ENCODE results near the gene ZBTB44.
A peak's percentile ranks its signal among the peaks of the same experiment; 100 is the strongest.
"Not testable (repeated sequence)": the region's sequence is repeated elsewhere in the genome, so short reads cannot be mapped to it uniquely, and the experiment has no call there.

The ZBTB44 gene, protein sequence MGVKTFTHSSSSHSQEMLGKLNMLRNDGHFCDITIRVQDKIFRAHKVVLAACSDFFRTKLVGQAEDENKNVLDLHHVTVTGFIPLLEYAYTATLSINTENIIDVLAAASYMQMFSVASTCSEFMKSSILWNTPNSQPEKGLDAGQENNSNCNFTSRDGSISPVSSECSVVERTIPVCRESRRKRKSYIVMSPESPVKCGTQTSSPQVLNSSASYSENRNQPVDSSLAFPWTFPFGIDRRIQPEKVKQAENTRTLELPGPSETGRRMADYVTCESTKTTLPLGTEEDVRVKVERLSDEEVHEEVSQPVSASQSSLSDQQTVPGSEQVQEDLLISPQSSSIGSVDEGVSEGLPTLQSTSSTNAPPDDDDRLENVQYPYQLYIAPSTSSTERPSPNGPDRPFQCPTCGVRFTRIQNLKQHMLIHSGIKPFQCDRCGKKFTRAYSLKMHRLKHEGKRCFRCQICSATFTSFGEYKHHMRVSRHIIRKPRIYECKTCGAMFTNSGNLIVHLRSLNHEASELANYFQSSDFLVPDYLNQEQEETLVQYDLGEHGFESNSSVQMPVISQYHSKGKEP

DNA sequence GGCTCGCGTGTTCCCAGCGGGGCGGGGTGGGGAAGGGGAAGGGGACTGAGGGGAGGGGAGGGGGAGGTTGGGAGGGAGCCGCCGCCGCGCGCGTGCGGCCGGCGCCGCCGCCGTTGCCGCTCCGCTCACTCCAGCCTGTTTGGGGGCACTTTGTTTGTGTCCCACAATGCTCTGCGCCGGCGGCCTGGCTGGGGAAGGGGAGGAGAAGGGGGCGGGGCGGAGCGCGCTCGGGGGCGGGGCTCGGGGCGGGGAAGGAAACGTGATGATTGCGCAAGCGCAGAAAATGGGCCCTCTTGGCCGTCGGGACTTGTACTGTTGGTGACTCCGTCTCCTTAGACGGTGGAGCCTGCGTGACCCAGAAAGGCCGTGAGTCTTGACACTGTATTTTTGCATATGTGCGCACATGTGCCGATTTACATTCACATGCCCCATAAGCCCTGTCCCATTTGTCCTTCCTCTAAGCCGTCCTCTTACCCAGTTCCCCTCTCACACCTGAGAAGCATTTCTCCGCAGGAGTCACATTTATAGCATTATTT, at the start of gene ZBTB44:
Gene ZBTB44, minus strand, starts transcription at position 168 of the 536 bp plus-strand sequence. CDS start 53,044 bp downstream, outside the sequence.
- DNase-seq (ENCODE audit: low read depth in 2 of 2), result peak; percentile 81 to 84

DNA sequence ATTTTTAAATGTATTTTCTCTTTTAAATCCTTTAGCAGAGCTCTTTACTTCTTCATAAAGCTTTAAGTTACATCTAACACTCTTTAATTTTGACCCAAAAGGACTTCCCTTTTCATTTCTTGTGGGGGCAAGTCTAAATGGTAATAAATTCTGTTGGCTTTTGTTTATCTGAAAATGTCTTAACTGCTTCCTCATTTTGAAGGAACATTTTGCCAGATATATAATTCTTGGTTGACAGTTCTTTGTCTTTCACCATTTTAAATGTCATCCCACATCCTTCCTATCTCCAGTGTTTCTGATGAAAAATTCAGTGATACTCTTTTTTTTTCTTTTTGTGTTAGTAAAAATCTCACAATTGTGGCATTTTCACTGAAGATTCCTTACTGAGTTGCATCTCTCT, 44.7 kb upstream of the ZBTB44 start:
- DNase-seq (ENCODE audit: low read depth in 2 of 2), result no peak

DNA sequence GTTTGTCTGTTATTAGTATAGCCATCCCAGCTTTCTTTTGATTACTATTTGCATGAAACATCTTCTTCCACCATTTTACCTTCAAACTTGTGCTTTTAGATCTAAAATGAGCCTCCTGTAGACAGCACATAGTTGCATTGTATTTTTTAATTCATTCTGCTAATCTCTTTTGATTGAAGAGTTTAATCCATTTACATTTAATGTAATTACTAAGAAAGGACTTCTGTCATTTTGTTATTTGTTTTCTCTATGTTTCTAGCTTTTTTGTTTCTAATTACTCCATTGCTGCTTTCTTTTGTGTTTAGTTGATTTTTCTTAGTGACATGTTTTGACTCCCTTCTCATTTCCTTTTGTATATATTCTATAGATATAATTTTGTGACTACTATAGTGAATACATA, 43.7 kb upstream of the ZBTB44 start:
- DNase-seq (ENCODE audit: low read depth in 2 of 2), result no peak

DNA sequence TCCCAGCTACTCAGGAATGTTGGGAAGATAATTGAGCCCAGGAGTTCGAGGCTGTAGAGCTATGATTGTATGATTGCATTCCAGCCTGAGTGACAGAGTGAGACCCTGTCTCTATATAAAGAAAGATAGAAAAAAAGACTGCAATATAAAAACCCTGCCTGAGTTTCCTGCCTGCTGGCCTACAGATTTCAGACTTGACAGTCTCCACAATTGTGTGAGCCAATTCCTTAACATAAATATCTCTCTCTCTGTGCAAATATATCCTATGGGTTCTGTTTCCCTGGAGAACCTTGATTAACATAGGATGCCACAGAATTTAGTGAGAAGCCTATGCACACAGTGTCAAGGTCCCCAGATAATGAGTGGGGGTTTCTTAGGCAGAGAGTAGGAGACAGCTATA, 32.5 kb upstream of the ZBTB44 start:
- no peak for DNase-seq (ENCODE audit: low read depth in 2 of 2)

DNA sequence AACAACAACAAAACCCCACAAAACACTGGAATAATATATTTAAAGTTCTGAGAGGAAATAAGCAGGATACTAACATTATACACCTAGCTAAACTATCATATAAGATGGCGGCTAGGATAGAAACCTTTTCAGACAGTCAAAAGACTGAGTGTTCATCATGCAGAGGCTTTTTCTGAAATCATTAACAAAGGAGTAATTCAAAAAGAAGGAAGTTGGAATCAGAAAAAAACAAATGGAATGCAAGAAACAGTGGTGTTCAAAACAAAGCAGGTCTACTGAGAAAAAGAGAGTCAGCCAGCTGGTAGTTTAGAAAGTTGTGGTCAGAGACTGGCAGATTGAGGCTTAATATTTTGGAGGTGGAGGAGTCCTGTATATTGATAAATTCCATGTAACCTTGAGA, 30.1 kb upstream of the ZBTB44 start:
- DNase-seq (ENCODE audit: low read depth in 2 of 2), result no peak

DNA sequence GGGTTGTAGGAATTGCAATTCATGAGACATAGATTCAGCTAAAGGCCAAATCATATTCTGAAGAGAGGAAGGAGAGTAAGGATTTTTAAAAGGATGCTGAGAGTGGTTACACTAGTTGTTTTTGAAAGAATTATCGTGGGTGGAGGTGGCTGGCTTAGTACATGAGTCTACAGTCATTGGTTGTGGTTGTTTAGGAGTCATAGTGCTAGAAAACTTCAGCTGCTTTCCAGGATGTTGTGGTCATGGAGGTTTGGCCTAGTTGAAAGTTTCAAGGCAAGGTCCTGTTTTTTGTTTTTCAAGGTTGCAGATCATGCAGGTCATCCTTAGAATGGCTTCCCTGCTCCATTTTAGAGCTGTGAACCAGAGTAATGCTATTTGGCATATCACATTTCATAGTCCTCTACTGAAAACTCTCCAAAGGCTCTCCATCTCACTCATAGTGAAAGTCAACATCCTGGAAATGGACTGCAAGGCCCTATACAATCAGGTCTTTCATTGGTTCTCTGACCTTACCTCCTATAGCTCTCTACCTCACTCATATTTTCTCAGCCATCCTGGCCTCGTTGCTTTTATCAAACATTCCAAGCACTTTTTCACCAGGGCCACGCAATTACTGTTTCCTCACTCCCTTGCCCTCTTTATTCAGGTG, 26.1 kb upstream of the ZBTB44 start:
- no peak for DNase-seq (ENCODE audit: low read depth in 2 of 2)

DNA sequence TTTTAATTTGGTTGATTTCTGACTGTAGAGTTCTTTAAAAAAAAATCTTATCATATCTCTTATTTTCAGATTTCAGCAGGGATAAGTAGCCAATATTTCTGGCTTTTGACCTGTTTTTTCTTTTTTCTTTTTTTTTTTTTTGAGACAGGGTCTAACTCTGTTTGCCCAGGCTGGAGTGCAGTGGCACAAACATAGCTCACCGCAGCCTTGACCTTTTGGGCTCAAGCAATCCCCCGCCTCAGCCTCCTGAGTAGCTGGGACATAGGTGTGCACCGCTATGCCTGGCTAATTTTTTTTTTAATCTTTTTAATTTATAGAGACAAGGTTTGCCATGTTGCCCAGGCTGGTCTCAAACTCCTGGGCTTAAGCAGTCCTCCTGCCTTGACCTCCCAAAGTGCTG, 23.9 kb upstream of the ZBTB44 start:
- DNase-seq (ENCODE audit: low read depth in 2 of 2), result no peak

DNA sequence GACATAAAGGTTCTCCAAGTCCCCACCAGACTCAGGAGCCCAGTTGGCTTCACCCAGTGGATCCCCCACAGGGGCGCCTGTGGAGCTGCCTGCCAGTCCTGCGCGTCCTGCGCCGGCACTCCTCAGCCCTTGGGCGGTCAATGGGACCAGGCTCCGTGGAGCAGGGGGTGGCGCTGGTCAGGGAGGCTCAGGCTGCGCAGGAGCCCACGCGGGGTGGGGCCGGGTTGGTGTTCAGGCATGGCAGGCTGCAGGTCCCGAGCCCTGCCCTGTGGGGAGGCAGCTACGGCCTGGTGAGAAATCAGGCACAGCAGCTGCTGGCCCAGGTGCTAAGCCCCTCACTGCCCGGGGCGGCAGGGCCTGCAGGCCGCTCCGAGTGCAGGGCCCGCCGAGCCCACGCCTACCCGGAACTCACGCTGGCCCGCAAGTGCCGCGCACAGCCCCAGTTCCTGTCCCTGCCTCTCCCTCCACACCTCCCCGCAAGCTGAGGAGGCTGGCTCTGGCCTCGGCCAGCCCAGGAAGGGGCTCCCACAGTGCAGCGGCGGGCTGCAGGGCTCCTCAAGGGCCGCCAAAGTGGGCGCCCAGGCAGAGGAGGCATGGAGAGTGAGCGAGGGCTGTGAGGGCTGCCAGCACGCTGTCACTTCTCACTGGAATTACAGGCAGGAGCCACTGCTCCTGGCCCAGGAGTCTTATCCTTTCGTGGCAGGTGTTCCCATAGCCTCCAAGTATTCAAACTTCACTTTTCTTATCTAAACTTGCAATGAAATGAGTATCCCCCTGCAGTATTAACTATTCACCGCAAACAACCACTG, 22.8 kb upstream of the ZBTB44 start:
- DNase-seq (ENCODE audit: low read depth in 2 of 2), result no peak

DNA sequence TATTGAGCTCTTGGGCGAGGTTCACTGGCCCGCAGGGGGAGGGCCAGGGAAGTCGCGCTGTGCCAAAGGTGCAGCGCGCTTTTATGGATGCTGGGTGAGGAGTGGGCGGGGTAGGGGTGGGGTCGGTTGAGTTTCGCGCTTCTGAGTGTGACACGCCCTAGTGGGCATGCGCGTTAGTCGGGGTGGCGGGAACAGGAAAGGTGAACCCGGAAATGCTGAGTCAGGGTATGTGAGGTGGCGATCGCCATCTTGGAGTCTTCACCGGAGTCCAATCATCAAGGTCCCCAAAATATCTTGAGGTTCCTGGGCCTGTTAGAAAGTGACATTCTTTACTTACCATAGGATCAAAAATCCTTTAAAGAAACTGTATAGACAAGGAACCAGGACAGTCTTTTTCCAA, 16.7 kb upstream of the ZBTB44 start:
- DNase-seq (ENCODE audit: low read depth in 2 of 2), result not testable (repeated sequence)

DNA sequence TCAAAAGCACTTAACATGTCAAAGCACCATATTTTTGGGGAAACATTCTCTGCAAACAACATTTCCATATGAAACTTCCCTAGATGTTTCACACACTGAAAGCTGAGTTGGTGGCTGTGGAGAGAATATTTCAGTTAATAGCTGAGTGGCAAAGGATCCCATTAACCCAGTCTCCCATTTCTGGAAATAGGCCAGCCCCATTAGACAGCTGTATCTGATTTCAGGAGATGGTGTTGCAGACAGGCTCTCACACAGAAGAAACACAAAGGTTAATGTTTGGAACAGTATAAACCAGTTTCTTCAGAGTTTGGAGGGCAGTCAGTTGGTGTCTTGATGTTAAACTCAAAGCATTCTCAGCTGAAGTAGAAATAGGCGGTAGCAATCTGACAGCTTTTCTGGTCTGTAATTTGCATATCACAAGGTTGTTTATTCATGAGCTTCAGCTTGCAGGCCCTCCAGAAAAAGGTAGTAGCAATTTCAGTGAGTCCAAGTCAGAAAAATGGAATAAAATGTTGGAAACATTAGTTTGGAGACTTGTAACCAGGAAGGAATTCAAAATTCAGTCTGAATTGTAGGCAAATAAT, 15.5 kb upstream of the ZBTB44 start:
- no peak for DNase-seq (ENCODE audit: low read depth in 2 of 2)

DNA sequence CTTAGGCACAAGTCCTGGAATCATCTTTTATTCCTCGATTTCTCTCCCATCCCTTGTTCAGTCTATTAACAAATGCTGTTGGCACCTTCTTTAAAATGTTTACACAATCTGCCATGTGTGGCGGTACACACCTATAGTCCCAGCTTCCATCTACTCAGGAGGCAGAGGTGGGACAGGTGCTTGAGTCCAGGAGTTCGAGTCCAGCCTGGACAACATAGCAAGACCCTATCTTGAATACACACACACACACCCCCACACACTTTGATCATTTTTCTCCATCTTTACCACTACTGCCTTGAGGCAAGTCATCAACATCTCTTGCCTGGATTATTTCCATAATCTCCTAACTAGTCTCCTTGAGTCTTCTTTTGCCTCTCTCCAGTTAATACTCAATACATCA, 13.7 kb upstream of the ZBTB44 start:
- DNase-seq (ENCODE audit: low read depth in 2 of 2), result no peak

DNA sequence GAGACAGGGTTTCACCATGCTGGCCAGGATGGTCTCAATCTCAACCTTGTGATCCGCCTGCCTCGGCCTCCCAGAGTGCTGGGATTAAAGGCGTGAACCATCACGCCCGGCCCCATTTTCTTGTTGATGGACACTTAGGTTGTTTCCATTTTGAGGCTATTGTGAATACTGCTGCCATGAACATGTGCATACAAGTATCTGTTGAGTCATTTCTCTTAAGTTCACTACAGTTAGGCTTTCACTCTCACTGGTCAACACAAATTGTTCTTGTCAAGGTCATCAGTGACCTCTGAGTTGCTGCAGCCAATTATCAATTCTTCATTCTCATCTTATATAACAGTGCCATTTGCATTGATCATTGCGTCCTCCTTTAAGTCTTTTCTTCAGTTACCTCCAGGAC, 13.0 kb upstream of the ZBTB44 start:
- DNase-seq (ENCODE audit: low read depth in 2 of 2), result no peak

DNA sequence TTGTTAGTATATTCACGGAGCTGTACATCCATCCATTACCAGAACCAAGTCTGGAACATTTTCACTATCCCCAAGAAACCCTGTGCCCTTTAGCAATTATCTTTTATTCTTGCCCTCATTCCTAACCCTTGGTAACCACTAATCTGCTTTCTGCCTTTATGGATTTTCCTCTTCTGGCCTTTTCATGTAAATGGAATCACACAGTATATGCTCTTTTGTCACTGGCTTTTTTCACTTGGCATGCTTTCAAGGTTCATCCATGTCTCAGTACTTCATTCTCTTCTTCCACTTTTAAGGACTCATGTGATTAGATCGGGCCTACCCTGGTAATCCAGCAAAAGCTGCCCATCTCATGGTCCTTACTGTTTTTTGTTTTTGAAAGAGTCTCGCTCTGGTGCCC, 11.0 kb upstream of the ZBTB44 start:
- no peak for DNase-seq (ENCODE audit: low read depth in 2 of 2)

DNA sequence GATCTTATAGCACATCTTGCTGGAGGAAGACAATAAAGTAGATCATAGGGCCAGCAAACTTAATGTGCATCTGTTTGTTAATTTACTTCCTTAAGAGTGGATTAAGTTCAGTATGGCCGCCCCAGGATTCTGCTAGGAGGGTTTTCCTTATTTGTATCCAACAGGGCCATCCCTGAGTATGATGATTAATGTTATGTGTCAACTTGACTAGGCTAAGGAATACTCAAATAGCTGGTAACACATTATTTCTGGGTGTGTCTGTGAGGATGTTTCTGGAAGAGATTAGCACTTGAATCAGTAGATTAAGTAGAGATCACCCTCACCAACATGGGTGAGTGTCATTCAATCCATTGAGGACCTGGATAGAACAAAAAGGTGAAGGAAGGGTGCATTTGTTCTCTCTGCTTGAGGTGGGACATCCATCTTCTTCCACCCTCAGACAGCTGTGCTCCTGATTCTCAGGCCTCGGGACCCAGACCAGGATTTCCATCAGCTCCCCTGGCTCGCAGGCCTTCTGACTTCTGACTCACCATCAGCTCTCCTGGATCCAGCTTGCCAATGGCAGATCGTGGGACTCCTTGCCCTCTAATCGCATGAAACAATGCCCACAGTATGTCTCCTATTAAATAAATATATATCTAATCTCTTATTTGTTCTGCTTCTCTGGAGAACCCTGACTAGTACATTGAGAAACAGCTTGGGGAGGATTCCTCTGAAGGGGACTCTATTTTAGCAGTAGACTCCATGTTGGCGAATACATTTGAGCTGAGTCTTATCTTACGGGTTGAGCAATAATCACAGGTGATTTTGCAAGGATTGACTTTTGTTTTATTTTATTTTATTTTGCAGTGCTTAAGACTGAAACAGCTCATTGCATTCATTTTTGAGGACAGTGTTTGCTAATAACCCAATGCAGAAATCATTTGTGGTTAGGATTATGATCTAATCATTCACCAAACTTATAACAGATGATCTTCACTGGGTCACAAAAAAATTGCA, 9.0 kb upstream of the ZBTB44 start:
- no peak for DNase-seq (ENCODE audit: low read depth in 2 of 2)

DNA sequence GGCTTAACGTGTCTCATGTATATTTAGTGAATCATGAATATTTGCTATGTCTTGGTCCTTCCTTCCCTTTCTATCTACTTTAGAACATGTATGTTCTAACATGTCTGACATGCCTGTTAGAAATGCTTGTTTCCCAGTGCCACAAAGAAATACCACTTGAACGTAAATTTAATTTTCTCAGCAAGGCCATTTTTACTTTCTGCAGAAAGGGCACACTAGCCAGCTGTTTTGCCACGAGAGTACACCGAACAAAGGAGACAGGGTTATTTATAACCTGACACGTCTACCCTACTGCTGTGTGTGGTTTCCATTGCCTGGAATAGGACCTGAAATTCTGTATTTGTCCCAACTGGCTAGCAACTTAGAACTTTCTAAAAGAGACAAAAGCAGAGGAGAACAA, 7.4 kb upstream of the ZBTB44 start:
- DNase-seq (ENCODE audit: low read depth in 2 of 2), result no peak

DNA sequence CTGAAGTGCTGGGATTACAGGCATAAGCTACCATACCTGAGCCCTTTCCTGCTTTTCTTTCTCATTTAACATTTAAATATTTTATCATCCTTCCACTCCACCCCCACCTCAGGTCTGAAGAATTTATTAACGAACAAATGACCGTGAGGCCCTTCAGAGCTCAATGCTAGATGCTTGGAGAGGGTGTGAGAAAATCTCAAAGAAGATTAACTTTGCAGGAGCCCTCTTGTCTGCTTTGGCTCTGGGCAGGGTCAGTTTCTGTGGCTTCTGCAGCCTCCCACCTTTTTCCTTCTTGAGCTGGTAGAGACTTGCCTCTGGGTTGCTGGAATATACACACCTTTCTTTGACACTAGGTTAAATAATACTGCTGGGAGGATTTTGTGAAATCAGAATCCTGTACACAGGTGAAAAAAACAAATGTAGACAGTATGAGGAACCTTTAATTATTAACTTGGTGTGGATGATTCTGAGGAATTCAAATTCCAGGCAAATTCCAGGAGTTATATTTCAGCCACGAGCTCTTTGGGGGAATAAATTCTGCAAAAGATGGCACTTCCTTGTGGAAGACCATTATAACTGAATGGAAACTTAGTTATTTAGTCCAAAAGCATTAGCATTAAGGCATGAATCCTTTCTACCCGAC, 3.4 kb upstream of the ZBTB44 start:
- DNase-seq (ENCODE audit: low read depth in 2 of 2), result no peak

DNA sequence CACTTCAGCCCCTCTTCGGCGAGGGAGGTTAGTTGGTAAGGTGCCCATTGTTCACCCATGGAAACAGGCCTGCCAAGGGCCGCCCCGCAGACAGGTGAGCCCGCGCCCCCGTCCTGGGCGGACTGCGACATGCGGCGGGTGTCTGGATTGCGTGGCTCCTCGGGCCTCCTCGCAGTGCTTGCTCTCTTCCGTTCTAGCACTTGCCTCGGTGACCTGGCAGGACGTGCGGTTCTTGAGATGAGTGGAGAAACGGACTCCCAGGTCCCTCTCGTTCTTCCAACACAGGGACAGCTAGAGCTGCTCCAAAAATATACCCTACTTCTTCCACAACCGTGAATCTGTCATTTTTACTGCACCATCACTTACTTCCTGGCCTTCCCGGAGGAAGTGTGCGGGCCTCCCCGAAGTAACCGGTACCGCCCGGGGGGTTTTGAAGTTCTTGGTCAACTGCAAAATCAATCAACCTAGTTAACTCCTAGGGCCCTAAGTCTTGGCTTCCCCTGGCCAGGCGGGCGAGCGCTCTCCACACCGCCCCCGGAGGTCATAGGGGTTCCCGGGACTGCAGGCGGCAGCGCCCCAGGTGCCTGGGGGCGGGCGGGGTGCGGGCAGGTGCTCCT, 745 bp upstream of the ZBTB44 start:
- peak; percentile 22 to 26 for DNase-seq (ENCODE audit: low read depth in 2 of 2)

DNA sequence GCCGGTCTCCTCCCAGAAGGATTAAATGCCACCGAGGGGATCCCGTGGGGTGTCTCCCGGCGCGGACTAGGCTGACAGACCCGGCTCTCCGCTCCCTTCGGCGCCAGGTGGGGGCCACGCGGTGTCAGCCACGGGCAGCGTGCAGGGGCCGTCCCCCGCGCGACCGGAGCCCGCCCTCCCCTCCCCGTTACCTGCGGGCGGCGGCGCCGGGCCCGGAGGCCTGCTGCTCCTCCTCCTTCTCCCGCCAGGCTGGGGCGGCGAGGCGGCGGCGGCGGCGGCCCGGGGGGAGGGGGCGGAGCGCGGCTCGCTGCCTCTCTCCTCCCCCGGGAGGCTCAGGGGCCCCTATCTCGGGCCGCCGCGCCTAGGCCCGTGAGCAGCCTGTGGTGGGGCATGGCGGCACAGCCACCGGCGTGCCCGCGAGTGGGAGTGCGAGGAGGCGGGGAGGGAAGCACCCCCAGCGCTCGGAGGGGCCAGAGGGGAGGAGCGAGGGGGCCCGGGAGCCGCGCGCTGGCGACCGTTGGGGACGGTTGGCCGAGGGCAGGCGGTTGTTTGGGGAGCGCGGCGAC, 450 bp downstream of the ZBTB44 start:
- DNase-seq (ENCODE audit: low read depth in 2 of 2), result peak; percentile 39 to 44
